Stimulated activated CD8-positive, alpha-beta memory T cell treated with anti-CD3 and anti-CD28 coated beads, Interleukin-15, amount 100 ng/mL, for 24 hours (primary cell): Measurements from ENCODE around the gene CFAP68.
A peak's percentile ranks its signal among the peaks of the same experiment; 100 is the strongest.
"Not testable (repeated sequence)": the region's sequence is repeated elsewhere in the genome, so short reads cannot be mapped to it uniquely, and the experiment has no call there.

Source experiments
- DNase-seq: peaks from one replicate; pipeline ENCODE4 v3.0.0-alpha.2; 2020; ENCODE audit warnings: low read depth

CFAP68 gene

DNA sequence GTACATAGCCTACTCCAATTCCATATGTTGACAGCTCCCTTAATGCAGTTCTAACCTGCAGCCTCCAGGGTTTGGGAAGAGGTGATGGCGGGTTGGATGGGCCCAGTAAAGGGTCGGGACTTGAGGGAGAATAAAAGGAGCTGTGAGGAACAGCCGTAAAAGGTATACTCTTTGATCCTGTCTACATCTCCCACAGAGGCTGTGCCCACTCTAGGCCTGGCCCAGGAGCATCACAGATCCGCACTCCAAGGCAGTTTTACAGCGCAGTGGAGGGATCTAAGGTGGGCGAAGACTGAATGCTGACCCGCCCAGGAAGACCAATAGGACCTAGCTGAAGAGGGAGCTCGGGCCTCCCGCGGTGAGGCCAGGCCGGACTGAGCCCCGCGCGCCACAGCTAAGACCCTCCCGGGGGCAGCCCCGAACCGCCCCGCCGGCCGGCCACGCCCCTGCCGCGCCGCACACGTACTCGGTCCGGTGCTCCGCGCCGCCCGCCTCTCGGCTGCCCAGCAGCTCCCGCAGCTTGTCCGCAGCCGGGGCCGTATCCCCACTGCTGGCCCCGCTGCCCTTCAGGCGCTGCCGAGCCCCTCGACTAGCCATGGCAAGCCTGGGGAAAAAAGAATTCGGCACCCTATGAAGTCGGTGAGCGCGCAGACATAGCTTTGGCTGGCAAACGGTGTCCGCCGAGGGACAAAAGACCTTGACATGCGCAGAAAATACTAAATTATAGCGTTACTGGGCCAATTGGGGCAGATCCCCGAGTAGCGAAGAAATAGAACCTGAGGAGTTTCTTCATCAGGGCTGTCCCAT is 8.3 kb upstream of the CFAP68 start, which contains the start of gene ALG9:
Gene ALG9 (minus strand): TSS at position 696 of the 807 bp plus-strand sequence. CDS start 99 bp downstream, at position 597.
- peak; percentile 80 for DNase-seq

DNA sequence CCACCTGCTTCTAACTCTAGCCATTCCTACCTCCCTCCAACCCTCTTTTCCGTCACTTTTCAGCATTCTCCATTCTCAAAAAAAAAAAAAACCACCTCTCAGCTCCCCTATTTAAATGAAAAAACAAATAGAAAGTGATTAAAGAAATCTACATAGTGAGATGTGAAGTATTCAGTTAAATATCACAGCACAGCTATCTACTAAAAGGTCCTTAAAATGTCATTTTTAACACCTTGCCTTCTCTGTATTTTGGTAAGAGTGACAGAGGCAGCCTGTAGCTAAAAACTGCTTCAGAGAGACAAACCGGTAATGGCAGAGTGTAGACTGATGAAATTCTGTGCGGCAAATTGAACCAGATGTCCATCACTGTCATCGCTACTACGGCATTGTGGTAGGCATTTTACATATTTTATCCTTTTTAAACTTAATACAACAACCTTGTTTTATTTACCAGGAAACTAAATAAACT is 7.6 kb upstream of the CFAP68 start:
- DNase-seq: no peak

DNA sequence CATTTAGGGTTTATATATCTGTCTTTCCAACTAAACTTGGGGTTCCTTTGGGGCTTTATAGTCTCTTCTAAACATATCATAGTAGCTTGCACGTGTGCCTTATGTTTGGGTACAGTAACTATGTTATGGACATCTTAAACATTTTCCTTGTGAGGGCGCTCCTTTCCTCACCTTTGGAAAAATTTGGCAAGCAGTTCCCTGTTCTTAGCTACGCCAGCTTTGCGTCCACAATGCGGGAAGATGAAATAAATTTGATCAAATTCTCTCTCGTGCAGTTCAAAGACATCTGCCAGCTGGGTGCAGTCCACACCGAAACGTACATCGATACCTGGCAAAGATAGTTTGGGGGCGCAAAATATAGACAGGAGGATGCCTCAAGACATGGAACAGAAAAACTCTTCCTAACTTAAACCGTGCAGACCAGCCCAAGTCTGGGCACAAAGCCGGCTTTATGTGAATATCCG is 924 bp upstream of the CFAP68 start:
- DNase-seq: no peak

DNA sequence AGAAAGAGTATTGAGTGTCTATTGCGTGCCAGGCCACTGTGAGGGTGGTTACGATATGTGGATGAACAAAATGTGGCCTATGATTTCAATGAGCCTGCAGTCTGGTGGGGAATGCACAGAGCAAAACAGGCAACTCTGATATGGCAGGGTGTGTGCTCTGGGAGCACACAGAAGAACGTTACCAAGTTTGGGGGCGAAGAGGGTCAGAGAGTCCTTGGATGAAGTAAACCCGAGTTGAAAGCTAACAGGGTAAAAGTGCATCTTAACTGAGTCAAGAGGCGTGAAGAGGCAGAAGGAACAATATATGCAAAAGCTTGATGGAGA is 258 bp downstream of the CFAP68 start:
- DNase-seq: no peak

DNA sequence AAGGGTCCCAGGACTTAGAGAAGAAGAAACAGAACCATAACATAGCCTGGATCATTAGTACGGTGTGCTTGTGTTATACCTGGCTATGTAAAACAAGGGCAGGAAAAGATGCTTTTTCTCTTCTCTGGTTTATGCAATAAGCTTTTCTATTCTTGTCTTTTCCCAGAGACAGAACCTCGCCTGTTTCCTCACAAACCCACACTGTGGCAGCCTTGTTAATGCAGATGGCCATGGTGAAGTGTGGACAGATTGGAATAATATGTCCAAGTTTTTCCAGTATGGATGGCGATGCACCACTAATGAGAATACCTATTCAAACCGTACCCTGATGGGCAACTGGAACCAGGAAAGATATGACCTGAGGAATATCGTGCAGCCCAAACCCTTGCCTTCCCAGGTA is 2.9 kb downstream of the CFAP68 start:
- DNase-seq: no peak

DNA sequence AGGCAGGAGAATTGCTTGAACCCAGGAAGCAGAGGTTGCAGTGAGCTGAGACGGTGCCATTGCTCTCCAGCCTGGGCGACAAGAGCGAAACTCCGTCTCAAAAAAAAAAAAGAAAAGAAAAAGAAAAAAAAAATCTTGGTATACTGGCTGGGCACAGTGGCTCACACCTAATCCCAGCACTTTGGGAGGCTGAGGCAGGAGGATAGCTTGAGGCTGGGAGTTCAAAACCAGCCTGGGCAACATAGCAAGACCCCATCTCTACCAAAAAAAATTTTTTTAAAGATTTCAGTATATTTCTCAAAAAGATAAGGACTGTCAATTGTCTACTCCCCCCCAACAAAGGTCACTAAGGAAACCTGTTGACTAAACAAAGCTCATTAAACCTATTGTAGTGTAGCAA is 5.7 kb downstream of the CFAP68 start:
- DNase-seq: not testable (repeated sequence)

DNA sequence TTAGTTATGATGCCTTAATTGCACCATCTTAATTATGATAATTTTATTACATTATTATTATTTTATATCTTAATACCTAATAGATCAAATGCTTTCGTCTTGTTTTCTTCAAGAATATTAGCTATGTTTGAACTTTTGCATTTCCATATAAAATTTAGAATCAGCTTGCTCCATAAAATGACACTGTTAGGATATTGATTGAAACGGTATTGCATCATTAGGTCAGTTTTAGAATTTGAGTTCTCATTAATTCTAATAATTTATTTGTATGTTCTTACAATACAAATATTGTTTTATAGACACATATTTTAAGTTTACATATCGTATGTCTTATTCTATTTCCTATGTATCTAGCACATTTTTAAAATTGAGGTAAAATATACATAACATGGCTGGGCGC is 6.7 kb downstream of the CFAP68 start:
- DNase-seq: no peak

DNA sequence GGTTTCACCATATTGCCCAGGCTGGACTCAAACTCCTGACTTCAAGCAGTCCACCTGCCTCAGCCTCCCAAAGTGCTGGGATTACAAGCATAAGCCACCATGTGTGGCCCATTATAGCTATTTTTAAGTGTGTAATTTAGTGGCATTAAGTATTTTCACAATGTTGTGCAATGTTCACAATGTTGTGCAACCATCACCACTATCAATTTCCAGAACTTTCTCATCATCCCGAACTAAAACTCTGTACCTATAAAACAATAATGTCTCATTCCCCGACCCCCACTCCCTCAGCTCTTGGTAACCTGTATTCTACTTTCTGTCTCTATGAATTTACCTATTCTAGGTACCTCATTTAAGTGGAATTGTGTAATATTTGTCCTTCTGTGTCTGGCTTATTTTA is 7.5 kb downstream of the CFAP68 start:
- no peak for DNase-seq

DNA sequence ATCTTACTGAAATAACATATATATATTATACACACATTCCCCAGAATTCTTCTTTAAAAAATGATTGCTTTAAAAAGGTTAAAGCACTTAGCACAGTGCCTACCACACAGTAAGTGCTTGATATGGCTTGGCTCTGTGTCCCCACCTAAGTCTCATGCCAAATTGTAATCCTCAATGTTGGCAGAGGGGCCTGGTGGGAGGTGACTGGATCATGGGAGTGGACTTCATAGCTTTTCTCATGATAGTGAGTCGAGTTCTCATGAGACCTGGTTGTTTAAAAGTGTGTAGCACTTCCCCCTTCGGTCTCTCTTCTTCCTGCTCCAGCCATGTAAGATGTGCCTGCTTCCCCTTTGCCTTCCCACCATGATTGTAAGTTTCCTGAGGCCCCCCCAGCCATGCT is 26.1 kb downstream of the CFAP68 start:
- no peak for DNase-seq

DNA sequence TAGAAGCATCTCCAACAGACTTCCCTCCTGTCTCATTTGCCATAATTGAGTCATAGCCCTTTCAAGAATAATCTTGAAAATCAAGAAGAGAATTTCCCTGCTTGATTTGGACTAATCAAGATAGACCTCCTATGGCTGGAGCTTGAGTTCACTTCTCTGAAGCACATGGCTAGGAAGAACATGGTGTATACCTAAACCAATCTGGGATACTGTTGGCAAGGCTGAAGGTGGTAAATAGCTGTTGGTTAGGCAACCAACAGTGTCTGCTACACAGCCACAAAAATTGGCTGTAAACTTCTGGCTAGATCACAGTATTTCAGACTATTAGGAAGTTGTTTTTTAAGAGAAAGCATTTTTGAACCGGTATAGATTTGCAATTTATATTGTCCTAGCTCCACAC is 27.3 kb downstream of the CFAP68 start:
- DNase-seq: no peak

DNA sequence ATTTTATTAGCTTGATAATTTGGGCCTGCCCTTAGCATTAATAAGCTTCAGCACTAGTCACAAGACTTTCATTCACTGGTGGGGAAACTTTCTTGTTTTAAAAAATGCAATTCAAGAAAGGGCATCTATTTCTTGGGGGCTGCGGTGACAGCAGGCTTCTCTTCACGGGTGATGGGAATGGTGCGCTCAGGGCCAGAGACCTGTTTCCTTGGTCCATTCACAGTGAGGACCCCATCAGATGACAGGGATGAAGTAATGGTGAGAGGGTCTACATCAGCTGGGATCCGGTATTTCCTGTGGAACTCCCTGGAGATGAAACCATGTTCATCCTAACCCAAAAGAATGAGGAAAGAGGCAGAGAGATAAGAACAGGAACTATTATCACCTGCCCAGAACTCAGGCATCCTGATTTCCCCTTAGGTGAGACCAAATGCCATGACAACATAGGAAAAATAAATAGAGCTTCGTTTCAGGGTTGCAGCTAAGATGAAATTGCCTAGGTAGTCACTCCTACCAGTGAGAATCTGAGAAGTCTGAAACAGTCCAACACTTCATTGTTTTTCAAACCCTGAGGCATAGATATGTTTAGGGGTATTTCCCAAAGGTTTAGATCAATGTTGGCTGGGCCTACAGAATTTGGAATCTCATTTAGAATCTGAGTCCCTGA is 29.4 kb downstream of the CFAP68 start:
- DNase-seq: no peak

DNA sequence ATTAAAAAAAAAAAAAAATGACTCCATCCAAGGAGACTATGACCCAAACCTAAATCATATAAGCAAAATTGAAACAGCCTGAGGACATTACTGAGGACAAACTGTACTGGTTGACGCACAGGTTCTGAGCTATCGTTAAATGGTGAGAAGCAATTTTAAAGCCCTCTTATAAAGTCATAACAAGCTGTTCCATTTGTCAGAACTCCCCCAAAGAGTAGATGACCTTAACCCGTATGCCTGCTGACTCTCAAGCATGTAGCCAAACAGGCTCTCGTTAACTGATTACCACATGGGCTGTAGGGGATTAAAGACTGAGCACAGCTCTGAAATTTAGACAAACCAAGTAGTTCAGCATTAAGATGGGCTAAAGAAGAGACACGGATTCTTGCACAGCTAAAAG is 30.0 kb downstream of the CFAP68 start:
- DNase-seq: no peak

DNA sequence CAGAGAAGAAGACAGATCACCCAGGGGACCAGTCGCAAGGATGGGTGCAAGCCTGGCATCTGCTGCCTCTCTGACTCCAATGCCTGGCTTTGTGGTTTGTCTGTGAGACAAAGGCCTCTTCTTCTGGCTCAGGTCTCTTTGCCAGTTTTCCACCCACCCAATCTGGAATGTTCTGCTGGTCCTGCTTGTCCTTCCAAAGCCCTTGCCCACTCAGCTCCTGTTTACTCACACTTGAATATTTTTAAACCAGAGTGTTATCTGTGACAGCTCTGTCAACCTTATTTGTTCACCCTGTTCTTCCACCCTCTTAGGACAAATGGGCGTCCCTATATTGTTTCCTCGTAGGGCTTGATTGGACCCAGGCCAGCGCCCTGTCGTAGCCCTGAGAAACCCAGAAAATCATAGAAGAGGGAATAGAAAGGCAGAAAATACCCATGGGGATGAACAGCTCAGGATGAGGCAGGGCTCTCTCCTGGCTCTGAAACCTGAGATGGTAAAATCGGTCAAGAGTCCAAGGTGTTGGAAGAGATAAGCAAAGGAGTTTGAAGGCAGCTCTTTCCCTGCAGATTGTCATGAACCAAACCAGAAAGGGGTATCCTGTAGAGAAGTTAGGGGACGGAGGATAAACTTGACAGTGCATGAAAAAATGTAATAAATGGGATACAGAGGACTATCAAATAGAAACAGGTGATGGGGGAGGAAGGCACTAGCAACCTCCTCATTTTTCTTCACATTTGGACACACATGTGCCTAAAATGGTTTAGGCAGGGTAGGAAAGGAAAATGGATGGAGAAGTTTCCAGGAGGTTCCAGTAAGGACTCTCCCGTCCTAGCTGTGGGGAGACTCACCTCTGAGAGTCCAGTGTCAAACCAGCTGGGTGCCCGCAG is 31.6 kb downstream of the CFAP68 start:
- no peak for DNase-seq

DNA sequence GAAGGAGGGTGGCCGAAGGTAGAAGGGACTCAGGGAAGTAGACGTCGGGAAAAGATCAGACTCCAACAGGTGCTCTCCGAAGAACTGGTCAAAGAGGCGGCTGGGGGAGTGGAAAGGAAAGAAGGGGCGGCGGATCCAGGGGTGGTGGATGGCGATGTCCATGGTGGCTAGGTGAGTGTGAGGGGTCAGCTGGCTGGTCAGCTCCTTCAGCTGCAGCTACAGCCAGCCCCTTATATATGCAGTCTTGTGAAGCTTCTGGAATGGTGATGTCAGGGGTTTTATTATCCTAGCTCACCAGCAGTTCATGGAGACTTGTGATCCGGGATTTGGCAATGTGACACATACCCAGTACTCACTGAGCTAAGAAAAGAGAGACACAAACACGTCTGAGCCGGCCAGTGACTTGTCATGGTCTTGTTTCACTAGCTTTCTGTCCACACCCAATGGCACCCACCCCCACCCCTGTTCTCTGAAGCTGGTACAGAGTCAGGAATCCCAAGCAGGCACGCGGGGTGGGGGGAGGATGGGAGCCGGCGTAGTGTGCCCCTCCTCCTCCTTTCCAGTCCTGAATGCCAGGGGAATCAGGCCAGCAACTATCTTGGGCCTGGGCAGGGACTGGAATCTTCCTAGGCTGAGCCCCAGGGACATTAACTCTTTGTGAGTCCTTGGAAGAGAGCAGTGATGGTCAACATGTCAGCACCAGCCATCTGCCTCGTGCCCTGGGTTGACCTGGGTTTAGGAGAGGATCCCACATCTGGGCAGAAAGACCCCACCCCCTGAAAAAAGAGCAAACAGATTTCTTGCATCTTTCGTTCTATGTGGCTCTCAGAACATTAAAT is 32.4 kb downstream of the CFAP68 start, which contains the start of gene CRYAB:
Gene CRYAB (minus strand): TSS at position 208 of the 839 bp plus-strand sequence. CDS start 46 bp downstream, at position 162.
- no peak for DNase-seq

DNA sequence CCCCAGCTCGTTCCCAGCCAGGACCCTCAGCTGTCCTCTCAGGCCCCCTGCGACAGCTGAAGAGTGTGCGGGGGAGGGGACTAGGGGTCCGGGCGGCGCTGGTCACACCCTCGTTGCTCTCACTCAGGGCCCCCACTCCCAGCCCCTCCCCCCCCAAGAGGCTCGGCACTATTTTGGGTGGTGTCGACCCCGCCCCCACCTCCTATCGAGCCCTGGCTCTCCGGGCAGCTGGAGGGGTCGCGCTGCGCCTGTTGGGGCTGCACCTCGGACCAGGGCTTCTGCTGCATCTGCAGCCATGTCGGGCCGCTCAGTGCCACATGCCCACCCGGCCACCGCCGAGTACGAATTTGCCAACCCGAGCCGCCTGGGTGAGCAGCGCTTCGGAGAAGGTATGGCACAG is 33.2 kb downstream of the CFAP68 start, which contains the start of gene HSPB2:
Gene HSPB2 (plus strand): TSS at position 200 of the 400 bp plus-strand sequence. CDS start 96 bp downstream, at position 296.
- no peak for DNase-seq

DNA sequence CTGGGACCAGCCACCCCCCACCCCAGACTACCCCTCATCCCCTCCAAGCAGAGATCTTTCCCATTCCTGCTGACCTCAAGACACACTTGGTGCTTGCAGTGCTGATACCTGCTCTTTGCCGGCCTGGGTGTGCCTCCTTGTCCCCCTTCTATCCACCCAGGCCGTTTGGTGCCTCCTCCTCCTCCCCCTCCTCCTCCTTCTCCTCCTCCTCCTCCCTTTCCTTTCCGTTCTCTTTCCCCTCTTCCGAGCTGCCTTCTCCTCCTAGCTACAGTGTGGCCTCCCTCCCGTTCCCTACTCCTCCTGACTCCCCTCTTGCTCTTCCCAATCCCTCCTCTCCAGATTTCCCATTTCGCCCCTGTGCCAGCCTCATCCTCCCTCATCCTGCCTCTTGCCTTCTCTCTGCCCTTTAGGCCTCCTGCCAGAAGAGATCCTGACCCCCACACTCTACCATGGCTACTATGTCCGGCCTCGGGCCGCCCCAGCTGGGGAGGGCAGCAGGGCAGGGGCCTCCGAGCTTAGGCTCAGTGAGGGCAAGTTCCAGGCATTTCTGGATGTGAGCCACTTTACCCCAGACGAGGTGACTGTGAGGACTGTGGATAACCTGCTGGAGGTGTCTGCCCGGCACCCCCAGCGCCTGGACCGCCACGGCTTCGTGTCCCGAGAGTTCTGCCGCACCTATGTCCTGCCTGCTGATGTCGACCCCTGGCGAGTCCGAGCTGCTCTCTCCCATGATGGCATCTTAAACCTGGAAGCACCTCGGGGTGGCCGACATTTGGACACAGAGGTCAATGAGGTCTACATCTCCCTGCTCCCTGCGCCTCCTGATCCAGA is 33.9 kb downstream of the CFAP68 start:
- no peak for DNase-seq

DNA sequence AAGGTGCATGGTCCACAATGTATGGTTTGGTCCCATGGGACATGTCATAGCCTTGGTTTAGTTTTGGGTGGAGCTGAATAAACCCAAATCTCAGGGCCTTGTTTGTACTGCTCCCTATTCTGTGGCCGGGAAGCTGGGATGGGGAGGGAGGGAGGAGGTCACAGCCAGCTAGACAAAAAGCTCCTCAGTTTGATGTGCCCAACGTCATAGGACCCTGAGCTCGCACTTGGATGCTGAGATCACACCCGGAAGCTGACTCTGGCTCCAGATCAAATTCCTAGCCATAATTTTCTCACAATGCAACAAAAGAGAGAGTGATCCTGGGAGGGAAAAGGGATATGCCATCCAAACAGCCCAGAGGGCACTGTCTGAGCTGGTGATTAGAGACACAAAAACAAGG is 34.7 kb downstream of the CFAP68 start:
- DNase-seq: no peak

DNA sequence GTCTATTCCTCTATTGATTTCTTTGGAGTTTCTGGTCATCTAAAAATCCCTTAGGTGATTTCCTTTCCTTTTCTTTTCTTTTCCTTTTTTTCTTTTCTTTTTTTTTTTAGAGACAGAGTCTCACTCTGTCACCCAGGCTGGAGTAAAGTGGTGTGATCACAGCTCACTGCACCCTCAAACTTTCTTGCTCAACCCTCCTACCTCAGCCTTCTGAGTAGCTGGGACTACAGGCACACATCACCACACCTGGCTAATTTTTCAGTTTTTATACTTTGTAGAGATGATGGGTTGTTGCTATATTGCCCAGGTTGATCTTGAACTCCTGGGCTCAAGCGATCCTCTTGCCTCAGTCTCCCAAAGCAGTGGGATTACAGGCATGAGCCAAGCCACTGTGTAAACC is 37.4 kb downstream of the CFAP68 start:
- DNase-seq: no peak

DNA sequence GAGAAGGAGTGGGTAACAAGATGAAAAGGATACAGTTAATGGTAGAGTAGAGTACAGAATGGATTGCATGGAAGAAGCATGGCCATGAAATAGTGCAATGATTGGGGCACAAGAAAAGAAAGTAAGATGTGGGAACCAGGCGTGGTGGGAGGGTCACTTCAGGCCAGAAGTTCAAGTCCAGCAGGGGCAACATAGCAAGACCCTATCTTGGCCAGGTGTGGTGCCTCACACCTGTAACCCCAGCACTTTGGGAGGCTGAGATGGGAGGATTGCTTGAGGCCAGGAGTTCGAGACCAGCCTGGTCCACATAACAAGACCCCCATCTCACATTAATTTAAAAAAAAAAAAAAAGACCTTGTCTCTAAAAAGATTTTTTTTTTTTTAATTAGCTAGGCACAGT is 38.0 kb downstream of the CFAP68 start:
- no peak for DNase-seq

DNA sequence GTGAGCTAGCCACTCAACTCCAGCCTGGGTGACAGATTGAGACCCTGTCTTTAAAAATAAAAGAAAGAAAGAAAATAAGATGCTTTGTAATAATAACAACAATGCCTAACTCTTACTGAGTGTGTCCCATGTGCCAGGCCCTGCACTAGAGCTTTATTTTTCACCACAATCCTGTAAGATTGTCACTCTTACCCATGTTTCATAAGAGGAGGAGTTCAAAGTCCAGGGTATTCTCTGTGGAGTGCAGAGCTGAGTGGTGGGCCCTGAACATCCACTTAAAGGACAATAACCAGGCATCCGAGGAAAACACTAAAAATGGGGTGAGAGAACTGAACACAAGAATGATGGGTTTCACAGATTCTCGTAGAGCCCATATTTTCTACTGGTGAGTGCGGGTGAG is 38.4 kb downstream of the CFAP68 start:
- no peak for DNase-seq
